ENCODE measurements around the gene ADRB1. TPM values are rescaled to one million over a fixed set of nuclear protein-coding genes. Genes with fewer than 3 reads are reported as not detected.

ADRB1 gene
- total RNA-seq, 4 donors from 2014 or later: 3.1 to 8.0 (median 4.6) TPM; not detected in 1

DNA sequence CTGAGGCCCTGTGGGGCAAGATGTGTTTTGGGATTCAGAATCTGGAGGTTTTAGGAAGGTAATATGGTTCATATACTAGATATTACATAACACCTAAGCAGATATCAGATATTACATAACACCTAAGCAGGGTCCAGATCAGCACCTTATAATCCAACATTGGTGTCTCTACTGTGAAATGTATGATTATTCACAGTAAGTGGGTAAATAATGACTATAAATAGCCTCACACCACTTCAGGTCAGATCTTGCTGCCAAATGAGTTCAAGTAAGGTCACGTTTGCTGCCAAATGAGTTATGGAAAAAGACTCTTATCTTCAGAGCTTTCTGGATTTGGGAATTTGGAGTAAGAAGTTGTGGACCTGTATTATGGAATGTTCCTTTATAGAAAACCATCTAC is 14.6 kb downstream of the ADRB1 start:
- TF ChIP-seq, protein P1, sequence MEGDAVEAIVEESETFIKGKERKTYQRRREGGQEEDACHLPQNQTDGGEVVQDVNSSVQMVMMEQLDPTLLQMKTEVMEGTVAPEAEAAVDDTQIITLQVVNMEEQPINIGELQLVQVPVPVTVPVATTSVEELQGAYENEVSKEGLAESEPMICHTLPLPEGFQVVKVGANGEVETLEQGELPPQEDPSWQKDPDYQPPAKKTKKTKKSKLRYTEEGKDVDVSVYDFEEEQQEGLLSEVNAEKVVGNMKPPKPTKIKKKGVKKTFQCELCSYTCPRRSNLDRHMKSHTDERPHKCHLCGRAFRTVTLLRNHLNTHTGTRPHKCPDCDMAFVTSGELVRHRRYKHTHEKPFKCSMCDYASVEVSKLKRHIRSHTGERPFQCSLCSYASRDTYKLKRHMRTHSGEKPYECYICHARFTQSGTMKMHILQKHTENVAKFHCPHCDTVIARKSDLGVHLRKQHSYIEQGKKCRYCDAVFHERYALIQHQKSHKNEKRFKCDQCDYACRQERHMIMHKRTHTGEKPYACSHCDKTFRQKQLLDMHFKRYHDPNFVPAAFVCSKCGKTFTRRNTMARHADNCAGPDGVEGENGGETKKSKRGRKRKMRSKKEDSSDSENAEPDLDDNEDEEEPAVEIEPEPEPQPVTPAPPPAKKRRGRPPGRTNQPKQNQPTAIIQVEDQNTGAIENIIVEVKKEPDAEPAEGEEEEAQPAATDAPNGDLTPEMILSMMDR (IDR thresholded peaks at IDR 0.05): no peak
- no peak for TF ChIP-seq POLR2A (IDR thresholded peaks at IDR 0.05)
- H3K27ac ChIP-seq: no peak overlapping the region
- H3K9me3 ChIP-seq: no peaks in the 10 kb centered on the region
- DNase-seq: no peak
- no peaks in the 10 kb centered on the region for H3K36me3 ChIP-seq
- H3K4me3 ChIP-seq: no peak overlapping the region
- no peaks in the 10 kb centered on the region for H3K4me1 ChIP-seq
- H3K27me3 ChIP-seq: no peaks in the 10 kb centered on the region

DNA sequence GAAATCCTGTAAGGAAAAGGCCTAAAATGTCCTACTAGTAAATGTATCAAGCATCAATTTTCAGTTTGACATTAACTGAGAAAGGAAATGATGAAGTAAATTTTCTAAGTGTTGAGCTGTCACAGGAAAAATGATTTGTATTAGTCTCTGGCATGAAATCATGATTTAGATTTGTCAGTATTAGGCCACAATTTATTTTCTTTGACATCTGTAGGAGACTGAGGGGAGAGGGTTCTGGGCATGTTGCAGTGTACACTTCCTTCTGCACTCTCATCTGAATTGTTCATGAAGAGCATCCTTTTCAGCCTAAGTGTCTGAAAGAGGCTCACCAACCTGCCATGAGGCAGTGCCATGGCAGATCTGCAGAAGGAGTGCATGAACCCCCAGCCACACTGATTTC is 15.9 kb downstream of the ADRB1 start:
- H3K4me1 ChIP-seq: no peaks in the 10 kb centered on the region
- no peak overlapping the region for H3K4me3 ChIP-seq
- no peak for DNase-seq
- no peak overlapping the region for H3K27ac ChIP-seq
- TF ChIP-seq, protein P1 (IDR thresholded peaks at IDR 0.05): no peak
- no peaks in the 10 kb centered on the region for H3K36me3 ChIP-seq
- H3K27me3 ChIP-seq: no peaks in the 10 kb centered on the region
- no peaks in the 10 kb centered on the region for H3K9me3 ChIP-seq

DNA sequence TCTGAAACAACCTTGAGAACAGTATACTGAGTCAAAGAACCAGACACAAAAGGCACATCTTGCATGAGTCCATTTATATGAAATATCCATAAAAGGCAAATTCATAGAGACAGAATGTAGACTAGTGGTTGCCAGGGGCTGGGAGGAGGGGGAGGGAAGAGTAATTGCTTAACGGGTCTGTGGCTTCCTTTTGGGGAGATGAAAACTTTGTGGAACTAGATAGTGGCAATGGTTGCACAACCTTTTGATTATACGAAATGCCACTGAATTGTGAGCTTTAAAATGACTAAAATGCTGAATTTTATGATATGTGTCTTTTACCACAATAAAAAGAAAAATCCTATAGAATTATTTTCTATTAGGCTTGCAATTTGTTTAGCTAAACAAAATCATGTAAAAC is 16.8 kb downstream of the ADRB1 start:
- H3K36me3 ChIP-seq: no peaks in the 10 kb centered on the region
- DNase-seq: no peak
- no peak overlapping the region for H3K4me3 ChIP-seq
- no peaks in the 10 kb centered on the region for H3K27me3 ChIP-seq
- TF ChIP-seq POLR2A (IDR thresholded peaks at IDR 0.05): no peak
- TF ChIP-seq, protein P1 (IDR thresholded peaks at IDR 0.05): no peak
- no peaks in the 10 kb centered on the region for H3K4me1 ChIP-seq
- H3K27ac ChIP-seq: no peak overlapping the region
- no peaks in the 10 kb centered on the region for H3K9me3 ChIP-seq

DNA sequence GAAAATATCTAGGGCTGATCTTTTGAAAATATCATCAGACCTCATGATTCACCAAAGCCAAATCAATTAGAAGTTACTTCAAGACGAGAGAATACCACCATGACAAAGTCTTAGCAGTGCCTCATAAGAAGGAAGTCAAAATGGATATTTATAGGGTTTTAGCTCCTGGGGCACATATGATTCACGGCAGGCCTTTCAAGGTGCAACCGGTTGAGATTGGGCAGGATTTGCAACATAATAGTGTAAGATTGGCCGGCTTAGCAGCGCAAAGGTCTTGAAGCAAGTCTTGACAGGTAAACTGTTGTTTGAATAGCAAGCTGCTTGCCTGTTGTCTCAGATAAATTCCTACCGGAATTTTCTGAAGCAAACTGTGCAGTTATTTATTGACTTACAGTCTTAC is 17.5 kb downstream of the ADRB1 start:
- H3K4me1 ChIP-seq: no peaks in the 10 kb centered on the region
- H3K4me3 ChIP-seq: no peak overlapping the region
- H3K9me3 ChIP-seq: no peaks in the 10 kb centered on the region
- DNase-seq: no peak
- TF ChIP-seq, protein P1 (IDR thresholded peaks at IDR 0.05): no peak
- no peak for TF ChIP-seq POLR2A (IDR thresholded peaks at IDR 0.05)
- no peaks in the 10 kb centered on the region for H3K36me3 ChIP-seq
- no peaks in the 10 kb centered on the region for H3K27me3 ChIP-seq
- no peak overlapping the region for H3K27ac ChIP-seq

DNA sequence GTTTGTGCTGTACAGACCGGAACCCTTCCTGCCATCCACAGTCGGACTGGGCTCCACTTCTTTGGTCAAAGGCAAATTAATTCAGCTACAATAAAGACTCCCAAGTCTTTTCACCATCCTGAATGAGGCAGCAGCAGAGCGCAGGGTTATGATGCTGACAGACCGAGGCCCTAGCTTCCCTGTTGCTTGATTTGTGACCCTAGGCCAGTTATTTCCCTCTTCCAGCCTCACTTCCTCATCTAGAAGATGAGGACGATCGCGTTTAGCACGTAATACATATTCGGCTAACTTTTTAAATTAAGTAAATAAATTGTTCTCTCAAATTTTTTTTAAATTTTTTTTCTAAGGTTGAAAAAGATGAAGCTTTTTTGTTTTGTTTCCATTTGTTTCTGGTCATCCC is 18.1 kb downstream of the ADRB1 start:
- Histone ChIP-seq H3K36me3 (no peaks in the 10 kb centered on the region), H3K4me3 (no peak overlapping the region), H3K9me3 (no peaks in the 10 kb centered on the region), H3K27me3 (no peaks in the 10 kb centered on the region), H3K27ac (no peak overlapping the region), H3K4me1 (no peaks in the 10 kb centered on the region)
- TF ChIP-seq, protein P1 (IDR thresholded peaks at IDR 0.05): no peak
- TF ChIP-seq POLR2A (IDR thresholded peaks at IDR 0.05): no peak
- no peak for DNase-seq

Measured in Peyer's patch (tissue), 4 donors.